Colonic mucosa (tissue), 4 donors: Measurements from ENCODE around the gene GPC6. TPM values are rescaled to one million over a fixed set of nuclear protein-coding genes. Genes with fewer than 3 reads are reported as not detected.

ENCODE experiments used
- DNase-seq: peaks from one replicate; pipeline ENCODE4 v3.0.0-alpha.2; 2020
- H3K27ac ChIP-seq: fragments of 200-600 bp; one replicate; pipeline ENCODE4 v1.8.0; 2021
- H3K27me3 ChIP-seq: fragments of 200-600 bp; one replicate; pipeline ENCODE4 v1.8.0; 2021
- H3K36me3 ChIP-seq: fragments of 200-600 bp; one replicate; pipeline ENCODE4 v1.8.0; 2021
- H3K4me1 ChIP-seq: fragments of 200-600 bp; one replicate; pipeline ENCODE4 v1.8.0; 2021; ENCODE audit warnings: mild to moderate bottlenecking
- H3K4me3 ChIP-seq: fragments of 200-600 bp; one replicate; pipeline ENCODE4 v1.8.0; 2021
- H3K9ac ChIP-seq, 2 donors: one replicate each; pipeline ENCODE4 v1.7.0; 2013; ENCODE audit warnings: control low read depth in 2 of 2, low read depth in 2 of 2, low read length in 2 of 2
- H3K9me3 ChIP-seq: fragments of 200-600 bp; one replicate; pipeline ENCODE4 v1.8.0; 2021
- CTCF ChIP-seq: fragments of 200-600 bp; IDR thresholded peaks from one replicate; pipeline ENCODE4 v1.8.0; 2022; ENCODE audit warnings: antibody characterized with exemption, mild to moderate bottlenecking
- intact Hi-C: fragments of 100-400 bp; cut with DNase I; formaldehyde crosslinking; loops from one replicate; pipeline ENCODE4 v1.14.1; 2022
- total RNA-seq, 2 donors: library from RNA; stranded (reverse); fragmentation: NEBNext Ultra II Directional in 1 of 2; extraction: Animal tissue kit (Norgen Biotek cat#: 25700) in 1 of 2; gene quantifications; one replicate each; pipeline ENCODE4 v1.2.1, GENCODE V29; 2021
- donor health status: healthy.
- donor health status: DM: no; HTN: no; CAD: no.
- donor health status: DM: no; HTN: no; CAD: no.

GPC6 gene
- total RNA-seq, 2 donors from 2014 or later = 2.3 to 4.0 TPM

- no peak overlapping the region for H3K4me3 ChIP-seq
- DNase-seq = no peak
- no peak overlapping the region for H3K9ac ChIP-seq
- TF ChIP-seq CTCF = no peak
- no peaks in the 10 kb centered on the region for H3K4me1 ChIP-seq
- no peak overlapping the region for H3K27ac ChIP-seq
- no peaks in the 10 kb centered on the region for H3K36me3 ChIP-seq
- intact Hi-C loops = no loop called here
- no peaks in the 10 kb centered on the region for H3K27me3 ChIP-seq
- H3K9me3 ChIP-seq = no peaks in the 10 kb centered on the region
Observed at GRCh38 chr13:93328943-93329342, 102.3 kb downstream of the GPC6 start.

DNA sequence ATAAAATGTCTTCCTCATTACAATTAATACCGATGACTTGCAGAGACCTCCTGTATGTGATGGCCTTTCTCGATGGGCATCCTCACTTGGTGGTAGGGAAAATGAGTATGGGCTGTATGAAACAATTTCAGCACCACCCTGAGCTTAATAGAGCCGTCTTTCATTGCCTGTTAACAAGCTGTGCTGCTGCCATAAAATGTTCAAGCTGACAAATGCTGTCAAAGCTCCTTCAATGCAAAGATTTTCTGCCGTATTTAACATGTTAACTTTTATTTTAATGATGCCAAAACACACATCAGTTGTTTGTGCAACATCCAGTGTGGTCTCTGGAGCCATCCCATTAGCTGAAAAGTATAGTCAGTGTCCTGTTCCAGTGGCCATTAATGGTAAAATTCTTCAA lies 110.1 kb downstream of the GPC6 start:
- intact Hi-C loops = no loop called here
- no peak overlapping the region for H3K9ac ChIP-seq
- H3K27me3 ChIP-seq = no peaks in the 10 kb centered on the region

GRCh38 chr13:93338030-93338429 lies 111.4 kb downstream of the GPC6 start:
- no peaks in the 10 kb centered on the region for H3K27me3 ChIP-seq
- no peaks in the 10 kb centered on the region for H3K36me3 ChIP-seq
- DNase-seq = no peak
- H3K9ac ChIP-seq = no peak overlapping the region
- intact Hi-C loops = no loop called here
- H3K4me1 ChIP-seq = no peaks in the 10 kb centered on the region
- H3K4me3 ChIP-seq = no peak overlapping the region
- no peak overlapping the region for H3K27ac ChIP-seq
- no peak for TF ChIP-seq CTCF
- H3K9me3 ChIP-seq = no peaks in the 10 kb centered on the region

More for the DNA sequence above, 110.1 kb downstream of the GPC6 start:
- Histone ChIP-seq H3K27ac (no peak overlapping the region), H3K4me1 (no peaks in the 10 kb centered on the region), H3K9me3 (no peaks in the 10 kb centered on the region), H3K4me3 (no peak overlapping the region), H3K36me3 (no peaks in the 10 kb centered on the region)
- no peak for TF ChIP-seq CTCF
- DNase-seq = no peak

DNA sequence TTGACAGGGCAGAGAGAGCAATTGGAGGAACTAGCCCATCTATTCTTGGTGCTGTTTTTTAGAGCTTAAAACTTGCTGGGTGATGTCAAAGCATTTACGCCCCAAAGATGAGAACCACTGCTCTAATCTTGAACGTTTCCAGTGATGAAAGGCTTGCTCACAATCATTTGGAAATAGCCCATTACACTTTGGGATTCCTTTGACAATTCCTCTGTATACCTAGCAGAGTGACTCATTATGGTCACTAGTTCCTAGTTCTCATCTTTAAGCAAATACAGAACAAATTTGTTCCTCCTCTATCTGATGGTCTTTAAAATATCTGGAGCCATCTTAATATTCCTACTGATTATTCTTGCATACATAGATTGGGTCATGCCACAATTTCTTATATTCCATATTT lies 112.3 kb downstream of the GPC6 start:
- Histone ChIP-seq H3K4me1 (no peaks in the 10 kb centered on the region), H3K27ac (no peak overlapping the region), H3K36me3 (no peaks in the 10 kb centered on the region), H3K9ac (no peak overlapping the region), H3K9me3 (no peaks in the 10 kb centered on the region), H3K4me3 (no peak overlapping the region), H3K27me3 (no peaks in the 10 kb centered on the region)
- intact Hi-C loops = no loop called here
- DNase-seq = no peak
- TF ChIP-seq CTCF = no peak

- no peak for TF ChIP-seq CTCF
- Histone ChIP-seq H3K4me1 (no peaks in the 10 kb centered on the region), H3K9me3 (no peaks in the 10 kb centered on the region), H3K4me3 (no peak overlapping the region), H3K27me3 (no peaks in the 10 kb centered on the region), H3K9ac (no peak overlapping the region), H3K27ac (no peak overlapping the region), H3K36me3 (no peaks in the 10 kb centered on the region)
- intact Hi-C loops = no loop called here
- no peak for DNase-seq
Observed at GRCh38 chr13:93339550-93339949, 112.9 kb downstream of the GPC6 start.

DNA sequence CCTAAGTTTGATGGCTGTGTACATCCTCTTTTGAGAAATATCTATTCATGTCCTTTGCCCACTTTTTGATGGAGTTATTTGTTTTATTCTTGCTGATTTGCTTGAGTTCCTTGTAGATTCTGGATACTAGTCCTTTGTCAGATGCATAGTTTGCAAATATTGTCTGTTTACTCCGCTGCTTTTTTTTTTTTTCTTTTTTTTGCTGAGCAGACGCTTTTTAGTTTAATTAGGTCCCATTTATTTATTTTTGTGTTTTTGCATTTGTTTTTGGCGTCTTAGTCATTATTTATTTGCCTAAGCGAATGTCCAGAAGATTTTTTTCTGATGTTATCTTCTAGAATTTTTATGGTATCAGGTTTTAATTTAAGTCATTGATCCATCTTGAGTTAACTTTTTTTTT lies 114.9 kb downstream of the GPC6 start:
- Histone ChIP-seq H3K9me3 (no peaks in the 10 kb centered on the region), H3K27me3 (no peaks in the 10 kb centered on the region), H3K36me3 (no peaks in the 10 kb centered on the region), H3K4me1 (no peaks in the 10 kb centered on the region), H3K9ac (no peak overlapping the region), H3K27ac (no peak overlapping the region), H3K4me3 (no peak overlapping the region)
- intact Hi-C loops = no loop called here
- no peak for DNase-seq
- TF ChIP-seq CTCF = no peak
